Erythroblast (primary cell): ENCODE results near the gene ZFR.

Source experiments
- GATA1 ChIP-seq: IDR thresholded peaks from 2 replicates; pipeline ENCODE4 v1.6.1; 2011; ENCODE audit warnings: low read depth, mild to moderate bottlenecking, control low read depth, low read length, moderate library complexity
- POLR2A ChIP-seq: IDR thresholded peaks from 2 replicates; pipeline ENCODE4 v1.6.1; 2011; ENCODE audit warnings: mild to moderate bottlenecking, low read length

DNA sequence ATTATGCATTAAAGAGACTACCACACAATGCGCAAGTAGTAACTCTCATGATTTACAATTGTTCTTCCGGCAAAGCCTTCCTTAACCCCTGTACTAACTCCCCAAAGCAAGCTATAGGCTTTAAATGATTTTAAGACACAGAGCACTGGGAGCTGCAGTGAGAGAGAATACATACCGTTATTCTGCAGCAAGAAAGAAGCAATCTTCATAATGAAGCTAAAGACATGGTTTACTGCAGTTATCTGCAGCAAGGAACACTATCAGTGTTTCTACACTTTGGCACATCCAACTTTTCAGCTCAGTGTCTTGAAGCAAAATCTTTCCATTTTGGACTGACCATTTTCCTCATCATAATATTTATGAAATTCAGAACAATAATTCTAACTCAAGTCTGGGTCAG, 61.0 kb downstream of the ZFR start:
- TF ChIP-seq POLR2A (no peak), GATA1 (no peak)
